ENCODE data around the gene TENM4.
"Not testable (repeated sequence)": the region's sequence is repeated elsewhere in the genome, so short reads cannot be mapped to it uniquely, and the experiment has no call there.

TENM4 gene

DNA sequence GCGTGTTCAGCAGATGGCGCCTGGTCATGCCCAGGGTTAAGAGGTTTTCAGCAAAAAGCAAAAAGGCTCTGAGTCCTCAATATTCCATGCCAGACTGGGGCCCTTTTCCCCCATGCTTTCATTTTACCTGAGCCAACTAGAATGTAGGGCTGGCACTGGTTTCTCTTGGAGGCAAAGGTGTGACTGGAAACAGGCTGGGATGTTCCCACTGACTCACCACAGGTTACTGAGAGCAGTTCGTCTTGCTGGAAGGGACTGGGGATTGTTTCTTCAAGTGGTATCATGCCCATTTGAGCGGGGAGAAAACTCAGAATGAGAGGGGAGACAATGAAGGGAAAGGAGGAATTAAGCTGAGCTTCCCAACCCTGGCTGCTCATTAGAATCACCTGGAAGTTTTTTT is 243.9 kb downstream of the TENM4 start:
- Histone ChIP-seq H3K27me3 (ENCODE audit: insufficient read depth, low read length) (no peaks in the 10 kb centered on the region), H3K4me1 (ENCODE audit: control insufficient read depth, insufficient read depth, low read length, unreplicated experiment) (no peaks in the 10 kb centered on the region), H2AFZ (ENCODE audit: low read length, unreplicated experiment) (no peak overlapping the region), H3K27ac (ENCODE audit: low read depth, low read length) (no peak overlapping the region), H3K79me2 (ENCODE audit: control insufficient read depth, insufficient read depth, low read length, unreplicated experiment) (no peaks in the 10 kb centered on the region), H3K4me3 (ENCODE audit: low read depth, low read length) (no peak overlapping the region), H3K36me3 (ENCODE audit: insufficient read depth, low read length) (no peaks in the 10 kb centered on the region)

DNA sequence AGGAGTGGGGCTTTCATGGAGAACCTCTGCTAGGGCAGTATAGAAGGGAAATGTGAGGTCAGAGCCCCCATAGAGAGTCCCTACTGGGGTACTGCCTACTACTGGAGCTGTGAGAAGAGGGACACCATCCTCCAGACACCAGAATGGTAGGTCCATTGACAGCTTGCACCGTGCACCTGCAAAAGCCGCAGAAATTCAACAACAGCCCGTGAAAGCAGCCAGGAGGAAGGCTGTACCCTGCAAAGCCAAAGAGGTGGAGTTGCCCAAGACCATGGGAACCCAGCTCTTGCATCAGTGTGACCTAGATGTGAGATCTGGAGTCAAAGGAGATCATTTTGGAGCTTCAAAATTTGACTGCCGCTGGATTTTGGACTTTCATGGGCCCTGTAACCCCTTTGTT is 245.6 kb downstream of the TENM4 start:
- H2AFZ ChIP-seq (ENCODE audit: low read length, unreplicated experiment): no peak overlapping the region

DNA sequence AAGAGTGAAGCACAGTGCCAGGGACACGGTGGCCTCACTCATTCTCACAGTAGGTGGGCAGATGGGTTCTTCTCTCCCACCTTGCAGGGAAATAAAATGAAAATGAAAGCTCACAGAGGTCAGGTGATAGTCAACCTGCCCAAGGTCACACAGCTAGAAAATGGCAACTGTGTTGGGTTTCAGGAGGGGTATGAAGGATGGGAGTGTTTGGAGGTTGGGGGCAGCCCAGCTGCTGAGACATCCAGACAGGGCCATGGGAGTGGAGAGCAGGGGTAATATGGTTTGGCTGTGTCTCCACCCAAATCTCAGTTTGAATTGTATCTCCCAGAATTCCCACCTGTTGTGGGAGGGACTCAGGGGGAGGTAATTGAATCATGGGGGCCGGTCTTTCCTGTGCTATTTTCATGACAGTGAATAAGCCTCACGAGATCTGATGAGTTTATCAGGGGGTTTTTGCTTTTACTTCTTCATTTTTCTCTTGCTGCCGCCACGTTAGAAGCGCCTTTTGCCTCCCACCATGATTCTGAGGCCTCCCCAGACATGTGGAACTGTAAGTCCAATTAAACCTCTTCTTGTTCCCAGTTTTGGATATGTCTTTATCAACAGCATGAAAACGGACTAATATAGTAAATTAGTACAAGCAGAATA is 247.0 kb downstream of the TENM4 start:
- Histone ChIP-seq H3K79me2 (ENCODE audit: control insufficient read depth, insufficient read depth, low read length, unreplicated experiment) (no peaks in the 10 kb centered on the region), H3K4me1 (ENCODE audit: control insufficient read depth, insufficient read depth, low read length, unreplicated experiment) (no peaks in the 10 kb centered on the region), H3K27me3 (ENCODE audit: insufficient read depth, low read length) (no peaks in the 10 kb centered on the region), H3K36me3 (ENCODE audit: insufficient read depth, low read length) (no peaks in the 10 kb centered on the region), H2AFZ (ENCODE audit: low read length, unreplicated experiment) (no peak overlapping the region), H3K27ac (ENCODE audit: low read depth, low read length) (no peak overlapping the region), H3K4me3 (ENCODE audit: low read depth, low read length) (no peak overlapping the region)

More for the DNA sequence above, 245.6 kb downstream of the TENM4 start:
- Histone ChIP-seq H3K27me3 (ENCODE audit: insufficient read depth, low read length) (no peaks in the 10 kb centered on the region), H3K4me1 (ENCODE audit: control insufficient read depth, insufficient read depth, low read length, unreplicated experiment) (no peaks in the 10 kb centered on the region), H3K36me3 (ENCODE audit: insufficient read depth, low read length) (no peaks in the 10 kb centered on the region), H3K4me3 (ENCODE audit: low read depth, low read length) (no peak overlapping the region), H3K79me2 (ENCODE audit: control insufficient read depth, insufficient read depth, low read length, unreplicated experiment) (no peaks in the 10 kb centered on the region), H3K27ac (ENCODE audit: low read depth, low read length) (no peak overlapping the region)

DNA sequence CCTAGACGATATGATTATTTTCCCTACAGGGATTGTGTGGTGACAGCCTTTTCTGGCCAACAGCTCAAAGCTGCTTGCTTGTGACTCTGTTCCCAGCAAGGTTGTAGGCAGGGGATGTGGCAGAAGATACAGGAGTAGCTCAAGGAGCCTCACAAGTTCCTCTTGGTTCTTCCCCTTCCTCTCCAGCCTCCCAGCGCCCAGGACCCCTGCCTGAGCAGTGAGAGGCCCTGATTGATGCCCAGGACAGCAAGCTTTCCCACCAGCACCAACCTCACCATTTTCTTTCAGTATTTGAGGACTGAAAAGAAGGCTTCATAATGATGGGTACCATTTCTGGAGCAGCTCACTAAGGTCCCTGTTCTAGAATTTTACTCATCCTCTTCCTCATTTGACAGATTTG is 248.0 kb downstream of the TENM4 start:
- no peaks in the 10 kb centered on the region for H3K4me1 ChIP-seq (ENCODE audit: control insufficient read depth, insufficient read depth, low read length, unreplicated experiment)
- H3K36me3 ChIP-seq (ENCODE audit: insufficient read depth, low read length): no peaks in the 10 kb centered on the region
- H2AFZ ChIP-seq (ENCODE audit: low read length, unreplicated experiment): no peak overlapping the region
- no peaks in the 10 kb centered on the region for H3K79me2 ChIP-seq (ENCODE audit: control insufficient read depth, insufficient read depth, low read length, unreplicated experiment)
- H3K27ac ChIP-seq (ENCODE audit: low read depth, low read length): no peak overlapping the region
- H3K4me3 ChIP-seq (ENCODE audit: low read depth, low read length): no peak overlapping the region
- no peaks in the 10 kb centered on the region for H3K27me3 ChIP-seq (ENCODE audit: insufficient read depth, low read length)

DNA sequence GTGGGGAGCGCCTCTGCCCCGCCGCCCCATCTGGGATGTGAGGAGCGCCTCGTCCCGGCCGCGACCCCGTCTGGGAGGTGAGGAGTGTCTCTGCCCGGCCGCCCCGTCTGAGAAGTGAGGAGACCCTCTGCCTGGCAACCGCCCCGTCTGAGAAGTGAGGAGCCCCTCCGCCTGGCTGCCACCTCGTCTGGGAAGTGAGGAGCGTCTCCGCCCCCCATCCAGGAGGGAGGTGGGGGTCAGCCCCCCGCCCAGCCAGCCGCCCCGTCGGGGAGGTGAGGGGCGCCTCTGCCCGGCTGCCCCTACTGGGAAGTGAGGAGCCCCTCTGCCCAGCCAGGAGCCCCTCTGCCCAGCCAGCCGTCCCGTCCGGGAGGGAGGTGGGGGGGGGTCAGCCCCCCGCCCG is 249.1 kb downstream of the TENM4 start:
- H3K79me2 ChIP-seq (ENCODE audit: control insufficient read depth, insufficient read depth, low read length, unreplicated experiment); H3K27me3 ChIP-seq (ENCODE audit: insufficient read depth, low read length); H3K4me3 ChIP-seq (ENCODE audit: low read depth, low read length); H2AFZ ChIP-seq (ENCODE audit: low read length, unreplicated experiment); H3K4me1 ChIP-seq (ENCODE audit: control insufficient read depth, insufficient read depth, low read length, unreplicated experiment); H3K36me3 ChIP-seq (ENCODE audit: insufficient read depth, low read length); H3K27ac ChIP-seq (ENCODE audit: low read depth, low read length): not testable (repeated sequence)

DNA sequence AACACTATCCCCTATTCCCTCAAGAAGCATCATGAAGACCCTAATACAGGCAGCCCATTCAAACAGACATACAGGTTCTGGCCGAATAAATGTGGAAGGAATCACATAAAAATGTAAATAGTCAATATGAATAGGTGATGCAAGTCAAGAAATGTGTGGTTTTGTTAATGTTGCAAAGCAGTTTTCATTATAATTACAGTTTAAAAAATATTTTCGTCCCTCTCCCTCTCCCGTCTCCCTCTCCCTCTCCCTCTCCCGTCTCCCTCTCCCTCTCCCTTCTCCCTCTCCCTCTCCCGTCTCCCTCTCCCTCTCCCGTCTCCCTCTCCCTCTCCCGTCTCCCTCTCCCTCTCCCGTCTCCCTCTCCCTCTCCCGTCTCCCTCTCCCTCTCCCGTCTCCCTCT is 250.3 kb downstream of the TENM4 start:
- not testable (repeated sequence) for H3K27me3 ChIP-seq (ENCODE audit: insufficient read depth, low read length); H3K36me3 ChIP-seq (ENCODE audit: insufficient read depth, low read length); H3K4me1 ChIP-seq (ENCODE audit: control insufficient read depth, insufficient read depth, low read length, unreplicated experiment); H2AFZ ChIP-seq (ENCODE audit: low read length, unreplicated experiment); H3K79me2 ChIP-seq (ENCODE audit: control insufficient read depth, insufficient read depth, low read length, unreplicated experiment); H3K27ac ChIP-seq (ENCODE audit: low read depth, low read length); H3K4me3 ChIP-seq (ENCODE audit: low read depth, low read length)

DNA sequence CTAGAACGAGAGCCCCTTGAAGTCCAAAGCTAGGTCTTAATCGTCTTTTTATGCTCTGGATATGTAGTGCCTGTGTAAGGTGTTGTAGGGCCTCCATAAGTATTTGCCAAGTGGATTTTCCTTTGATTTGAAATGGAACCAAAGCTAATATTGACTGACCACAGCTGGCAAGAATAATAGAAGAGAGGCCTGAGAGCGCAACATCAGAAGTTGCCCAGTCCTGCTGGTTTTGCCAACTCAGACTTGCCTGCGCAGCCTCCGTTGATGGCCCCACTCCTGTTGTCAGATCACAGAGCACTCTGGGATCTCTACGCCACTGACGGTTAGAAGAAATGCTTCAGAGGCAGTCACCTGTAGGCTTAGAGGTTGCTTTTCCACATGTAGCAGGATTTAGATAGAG is 251.2 kb downstream of the TENM4 start:
- Histone ChIP-seq H3K4me1 (ENCODE audit: control insufficient read depth, insufficient read depth, low read length, unreplicated experiment) (no peaks in the 10 kb centered on the region), H3K27me3 (ENCODE audit: insufficient read depth, low read length) (no peaks in the 10 kb centered on the region), H3K36me3 (ENCODE audit: insufficient read depth, low read length) (no peaks in the 10 kb centered on the region), H3K79me2 (ENCODE audit: control insufficient read depth, insufficient read depth, low read length, unreplicated experiment) (no peaks in the 10 kb centered on the region), H3K4me3 (ENCODE audit: low read depth, low read length) (no peak overlapping the region), H2AFZ (ENCODE audit: low read length, unreplicated experiment) (no peak overlapping the region), H3K27ac (ENCODE audit: low read depth, low read length) (no peak overlapping the region)

DNA sequence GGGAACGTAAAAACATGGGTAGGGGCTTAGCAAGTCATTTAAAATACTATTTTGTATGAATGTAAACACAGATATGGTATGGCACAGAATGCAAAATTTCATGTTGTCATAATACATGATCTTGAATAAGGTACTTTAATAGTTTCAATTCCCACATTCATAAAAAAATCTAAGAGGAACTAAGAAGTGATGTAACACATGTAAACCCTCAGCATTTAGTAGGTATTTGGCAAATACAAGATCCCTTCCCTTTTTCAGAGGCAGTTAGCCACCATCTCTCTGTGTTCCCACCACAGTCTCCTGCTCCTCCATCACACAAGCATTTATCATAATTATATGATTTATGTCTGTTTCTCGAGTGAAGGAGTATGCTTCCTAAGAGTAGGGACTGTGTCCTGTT is 251.8 kb downstream of the TENM4 start:
- H3K36me3 ChIP-seq (ENCODE audit: insufficient read depth, low read length): no peaks in the 10 kb centered on the region
- H3K4me3 ChIP-seq (ENCODE audit: low read depth, low read length): no peak overlapping the region
- H3K27me3 ChIP-seq (ENCODE audit: insufficient read depth, low read length): no peaks in the 10 kb centered on the region
- H3K27ac ChIP-seq (ENCODE audit: low read depth, low read length): no peak overlapping the region
- H3K79me2 ChIP-seq (ENCODE audit: control insufficient read depth, insufficient read depth, low read length, unreplicated experiment): no peaks in the 10 kb centered on the region
- no peak overlapping the region for H2AFZ ChIP-seq (ENCODE audit: low read length, unreplicated experiment)
- H3K4me1 ChIP-seq (ENCODE audit: control insufficient read depth, insufficient read depth, low read length, unreplicated experiment): no peaks in the 10 kb centered on the region

DNA sequence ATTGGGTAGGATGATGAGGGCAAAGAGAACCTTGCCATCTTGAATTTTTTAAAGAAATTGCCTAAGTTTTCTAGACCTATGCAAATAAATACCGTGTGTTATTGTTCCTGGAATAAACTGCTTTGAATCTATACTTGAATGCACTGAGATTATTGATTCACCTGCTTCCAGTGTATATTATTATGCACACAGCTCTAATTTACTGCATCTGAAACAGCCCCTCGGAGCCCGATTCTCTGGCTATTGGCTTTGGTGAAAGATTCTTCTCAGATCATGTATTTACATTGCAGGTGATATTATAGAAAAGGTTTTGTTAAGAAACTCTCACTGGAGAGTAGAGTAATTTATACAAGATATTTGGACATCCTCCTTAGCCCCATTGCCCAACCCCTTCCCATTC is 254.2 kb downstream of the TENM4 start:
- Histone ChIP-seq H3K4me3 (ENCODE audit: low read depth, low read length) (no peak overlapping the region), H3K27me3 (ENCODE audit: insufficient read depth, low read length) (no peaks in the 10 kb centered on the region), H3K4me1 (ENCODE audit: control insufficient read depth, insufficient read depth, low read length, unreplicated experiment) (no peaks in the 10 kb centered on the region), H3K36me3 (ENCODE audit: insufficient read depth, low read length) (no peaks in the 10 kb centered on the region), H3K79me2 (ENCODE audit: control insufficient read depth, insufficient read depth, low read length, unreplicated experiment) (no peaks in the 10 kb centered on the region), H3K27ac (ENCODE audit: low read depth, low read length) (no peak overlapping the region), H2AFZ (ENCODE audit: low read length, unreplicated experiment) (no peak overlapping the region)

DNA sequence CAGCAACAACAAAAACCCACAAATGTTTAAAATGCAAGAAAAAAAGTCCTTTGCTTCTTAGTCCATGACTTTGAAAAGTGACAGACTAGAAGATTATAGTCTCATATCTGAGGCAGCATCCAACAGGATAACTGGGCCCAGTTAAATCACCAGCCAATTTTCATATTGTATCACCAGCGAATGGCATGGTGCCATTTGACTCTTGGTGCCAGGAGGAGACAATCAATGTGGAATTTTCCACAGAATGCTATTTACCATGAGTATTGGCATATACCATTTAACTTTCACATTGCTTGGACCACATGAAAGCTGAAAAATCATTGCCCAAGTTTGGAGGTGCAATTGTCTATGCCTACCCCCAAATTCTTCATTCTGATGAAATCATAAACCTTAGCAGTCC is 255.5 kb downstream of the TENM4 start:
- Histone ChIP-seq H3K4me1 (ENCODE audit: control insufficient read depth, insufficient read depth, low read length, unreplicated experiment) (no peaks in the 10 kb centered on the region), H3K27me3 (ENCODE audit: insufficient read depth, low read length) (no peaks in the 10 kb centered on the region), H3K36me3 (ENCODE audit: insufficient read depth, low read length) (no peaks in the 10 kb centered on the region), H2AFZ (ENCODE audit: low read length, unreplicated experiment) (no peak overlapping the region), H3K4me3 (ENCODE audit: low read depth, low read length) (no peak overlapping the region), H3K27ac (ENCODE audit: low read depth, low read length) (no peak overlapping the region), H3K79me2 (ENCODE audit: control insufficient read depth, insufficient read depth, low read length, unreplicated experiment) (no peaks in the 10 kb centered on the region)

DNA sequence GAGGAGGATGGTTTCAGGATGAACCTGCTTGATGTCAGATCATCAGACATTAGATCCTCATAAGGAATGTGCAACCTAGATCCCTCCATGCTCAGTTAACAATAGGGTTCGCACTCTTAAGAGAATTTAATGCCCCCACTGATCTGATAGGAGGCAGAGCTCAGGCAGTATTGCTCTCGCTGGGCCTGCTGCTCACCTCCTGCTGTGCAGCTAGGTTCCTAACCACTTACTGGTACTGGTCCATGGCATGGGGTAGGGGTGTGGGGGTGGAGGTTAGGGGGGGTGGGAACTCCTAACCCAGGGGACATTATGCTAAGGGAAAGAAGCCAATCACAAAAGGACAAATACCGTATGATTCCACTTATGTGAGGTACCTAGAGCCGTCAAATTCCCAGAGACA is 256.5 kb downstream of the TENM4 start:
- Histone ChIP-seq H3K36me3 (ENCODE audit: insufficient read depth, low read length) (no peaks in the 10 kb centered on the region), H3K4me3 (ENCODE audit: low read depth, low read length) (no peak overlapping the region), H3K4me1 (ENCODE audit: control insufficient read depth, insufficient read depth, low read length, unreplicated experiment) (no peaks in the 10 kb centered on the region), H3K27ac (ENCODE audit: low read depth, low read length) (no peak overlapping the region), H2AFZ (ENCODE audit: low read length, unreplicated experiment) (no peak overlapping the region), H3K27me3 (ENCODE audit: insufficient read depth, low read length) (no peaks in the 10 kb centered on the region), H3K79me2 (ENCODE audit: control insufficient read depth, insufficient read depth, low read length, unreplicated experiment) (no peaks in the 10 kb centered on the region)
